Spleen (tissue), 11 donors: ENCODE results near the gene H6PD. TPM values are rescaled to one million over a fixed set of nuclear protein-coding genes. Genes with fewer than 3 reads are reported as not detected.

ENCODE experiments used
- DNase-seq: peaks from one replicate; pipeline ENCODE4 v3.0.0-alpha.2; 2020
- H3K27ac ChIP-seq, 8 donors: fragments of 200-600 bp; sonication (generic) in 7 of 8; 1 replicate in 4 of 8; 2 replicates in 4 of 8; pipeline versions ENCODE4 v1.5.0 to v1.8.0; 2016 to 2021; ENCODE audit warnings: inconsistent platforms in 4 of 8, mild to moderate bottlenecking in 4 of 8, moderate library complexity in 1 of 8
- H3K27me3 ChIP-seq, 7 donors: fragments of 200-600 bp; sonication (generic) in 6 of 7; replicated peaks in 1 of 7; 1 replicate in 4 of 7; 2 replicates in 3 of 7; pipeline versions ENCODE4 v1.5.0 to v1.8.0; 2016 to 2021; ENCODE audit warnings: inconsistent platforms in 3 of 7, mild to moderate bottlenecking in 1 of 7
- H3K36me3 ChIP-seq, 6 donors: fragments of 200-600 bp; sonication (generic) in 5 of 6; 1 replicate in 4 of 6; 2 replicates in 2 of 6; pipeline versions ENCODE4 v1.5.0 to v1.8.0; 2016 to 2021; ENCODE audit warnings: inconsistent platforms in 2 of 6
- H3K4me1 ChIP-seq, 6 donors: fragments of 200-600 bp; sonication (generic) in 5 of 6; 1 replicate in 3 of 6; 2 replicates in 3 of 6; pipeline versions ENCODE4 v1.5.0 to v1.8.0; 2016 to 2021; ENCODE audit warnings: inconsistent platforms in 3 of 6
- H3K4me3 ChIP-seq, 8 donors: fragments of 200-600 bp; sonication (generic) in 7 of 8; 1 replicate in 4 of 8; 2 replicates in 4 of 8; pipeline versions ENCODE4 v1.5.0 to v1.8.0; 2016 to 2021; ENCODE audit warnings: inconsistent platforms in 4 of 8, mild to moderate bottlenecking in 4 of 8, moderate library complexity in 2 of 8
- H3K9me3 ChIP-seq, 8 donors: fragments of 200-600 bp; sonication (generic) in 7 of 8; 1 replicate in 4 of 8; 2 replicates in 4 of 8; pipeline versions ENCODE4 v1.5.0 to v1.8.0; 2016 to 2021; ENCODE audit warnings: inconsistent platforms in 4 of 8
- POLR2A ChIP-seq, 3 donors: fragments of 450-650 bp; IDR thresholded peaks; one replicate each; pipeline ENCODE4 v1.5.1; 2017; ENCODE audit warnings: antibody characterized with exemption in 3 of 3, mild to moderate bottlenecking in 1 of 3
- POLR2AphosphoS5 ChIP-seq, 3 donors: sonication (generic); formaldehyde crosslinking; IDR thresholded peaks; one replicate each; pipeline ENCODE4 v1.5.1; 2017; ENCODE audit warnings: antibody characterized with exemption in 3 of 3
- WGBS, 5 donors: extraction: QIAGEN DNeasy Blood & Tissue Kit in 3 of 5; methylation state at CpG; one replicate each; pipeline versions ENCODE4 v1.1.5 to v1.1.7; 2013 to 2018; 5-methylcytosine and 5-hydroxymethylcytosine counted together
- intact Hi-C: fragments of 100-400 bp; cut with DNase I; formaldehyde crosslinking; loops from one replicate; pipeline ENCODE4 v1.15.0; 2023; ENCODE audit warnings: low total_unique reads
- polyA plus RNA-seq, 3 donors: library from polyadenylated mRNA; stranded (reverse); fragments of 200-250 nt; gene quantifications; one replicate each; pipeline ENCODE4 v1.2.1, GENCODE V29; 2013
- total RNA-seq, 7 donors: library from RNA; depleted of rRNA in 3 of 7; stranded (reverse); fragments of >200 nt in 3 of 7; fragmentation: NEBNext Ultra II Directional in 4 of 7; extraction: Animal tissue kit (Norgen Biotek cat#: 25700) in 4 of 7; gene quantifications; one replicate each; pipeline versions ENCODE4 v1.1.0 to v1.2.1, GENCODE V29; 2016 to 2021
- TF ChIP-seq, protein P1 (sequence below), 11 experiments: fragments of 200-600 bp in 7 of 11; fragments of 450-650 bp in 4 of 11; sonication (generic) in 4 of 11; IDR thresholded peaks in 8 of 11; conservative IDR thresholded peaks in 3 of 11; 1 replicate in 7 of 11; 2 replicates in 4 of 11; pipeline versions ENCODE4 v1.4.0 to v1.8.0; 2016 to 2021; ENCODE audit warnings: antibody characterized with exemption in 11 of 11, inconsistent platforms in 4 of 11, mild to moderate bottlenecking in 1 of 11
- donor health status: healthy with polysubstance abuse.
- donor health status: DM: no; HTN: no; CAD: no; lungs with moderate emphysema.
- donor health status: DM: no; HTN: no; CAD: no.
- donor health status: Bipolar disorder and iron deficiency.
- donor health status: healthy.
- donor health status: DM: no; HTN: no; CAD: no.
- donor health status: DM: yes; HTN: yes; CAD: no.

H6PD gene
- total and polyA plus RNA-seq, 10 donors, result 4.5 to 55.3 (median 35.5) TPM

DNA sequence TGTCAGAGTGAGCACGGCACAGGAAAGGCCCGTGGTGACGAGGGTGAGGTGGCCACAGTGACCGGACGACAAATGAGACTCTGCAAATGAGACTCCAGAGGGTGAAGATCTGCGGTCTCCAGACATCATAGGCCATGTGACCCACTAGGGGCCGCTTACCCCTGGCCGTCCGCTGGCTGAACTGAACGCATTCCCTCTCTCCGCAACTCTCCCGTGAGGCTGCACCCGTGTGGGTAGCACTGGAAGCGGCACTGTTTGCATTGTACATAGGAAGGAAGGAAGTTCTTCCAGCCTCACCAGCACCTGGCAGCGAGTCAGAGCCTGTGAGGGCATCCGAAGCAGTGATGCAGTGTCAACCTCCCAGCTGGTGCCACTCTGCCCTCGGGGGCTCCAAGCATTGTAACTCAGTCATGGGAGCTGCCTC, 34.5 kb downstream of the H6PD start:
- H3K4me3 ChIP-seq, result no peak overlapping the region
- DNase-seq, result peak; percentile 59
- no peaks in the 10 kb centered on the region for H3K27me3 ChIP-seq
- WGBS, 5 donors, result 71 to 80% (median 75%) methylated on average over 17 of the region's 17 CpGs
- intact Hi-C loops, result no loop called here
- peak in 2 of 3 donors; percentile 26 to 57 for TF ChIP-seq POLR2AphosphoS5 (IDR thresholded peaks at IDR 0.05)
- TF ChIP-seq, protein P1, sequence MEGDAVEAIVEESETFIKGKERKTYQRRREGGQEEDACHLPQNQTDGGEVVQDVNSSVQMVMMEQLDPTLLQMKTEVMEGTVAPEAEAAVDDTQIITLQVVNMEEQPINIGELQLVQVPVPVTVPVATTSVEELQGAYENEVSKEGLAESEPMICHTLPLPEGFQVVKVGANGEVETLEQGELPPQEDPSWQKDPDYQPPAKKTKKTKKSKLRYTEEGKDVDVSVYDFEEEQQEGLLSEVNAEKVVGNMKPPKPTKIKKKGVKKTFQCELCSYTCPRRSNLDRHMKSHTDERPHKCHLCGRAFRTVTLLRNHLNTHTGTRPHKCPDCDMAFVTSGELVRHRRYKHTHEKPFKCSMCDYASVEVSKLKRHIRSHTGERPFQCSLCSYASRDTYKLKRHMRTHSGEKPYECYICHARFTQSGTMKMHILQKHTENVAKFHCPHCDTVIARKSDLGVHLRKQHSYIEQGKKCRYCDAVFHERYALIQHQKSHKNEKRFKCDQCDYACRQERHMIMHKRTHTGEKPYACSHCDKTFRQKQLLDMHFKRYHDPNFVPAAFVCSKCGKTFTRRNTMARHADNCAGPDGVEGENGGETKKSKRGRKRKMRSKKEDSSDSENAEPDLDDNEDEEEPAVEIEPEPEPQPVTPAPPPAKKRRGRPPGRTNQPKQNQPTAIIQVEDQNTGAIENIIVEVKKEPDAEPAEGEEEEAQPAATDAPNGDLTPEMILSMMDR (IDR thresholded peaks at IDR 0.05 in 8 of 11, conservative IDR thresholded peaks at IDR 0.05 in 3 of 11), result no peak
- H3K4me1 ChIP-seq, result peaks cover 0 to 33% (median 10%) of the 10 kb centered on the region in 6 donors
- peak overlapping the region in 1 of 8 donors; percentile 45 for H3K27ac ChIP-seq
- no peaks in the 10 kb centered on the region for H3K9me3 ChIP-seq
- H3K36me3 ChIP-seq, result peaks cover 0 to 75% (median 23%) of the 10 kb centered on the region in 6 donors

GRCh38 chr1:9269721-9270120, 35.1 kb downstream of the H6PD start:
- no peak overlapping the region for H3K4me3 ChIP-seq
- no peaks in the 10 kb centered on the region for H3K9me3 ChIP-seq
- WGBS, 5 donors, result 84 to 92% (median 87%) methylated on average over 12 of the region's 12 CpGs
- peak; percentile 33 for DNase-seq
- H3K27me3 ChIP-seq, result no peaks in the 10 kb centered on the region
- intact Hi-C loops, result no loop called here
- peaks cover 0 to 33% (median 10%) of the 10 kb centered on the region in 6 donors for H3K4me1 ChIP-seq
- TF ChIP-seq, protein P1 (IDR thresholded peaks at IDR 0.05 in 8 of 11, conservative IDR thresholded peaks at IDR 0.05 in 3 of 11), result no peak
- TF ChIP-seq POLR2AphosphoS5 (IDR thresholded peaks at IDR 0.05), result no peak
- TF ChIP-seq POLR2A (IDR thresholded peaks at IDR 0.05), result no peak
- H3K36me3 ChIP-seq, result peaks cover 0 to 69% (median 17%) of the 10 kb centered on the region in 6 donors
- H3K27ac ChIP-seq, result no peak overlapping the region

GRCh38 chr1:9270290-9270883, 35.8 kb downstream of the H6PD start:
- Histone ChIP-seq H3K9me3 (no peaks in the 10 kb centered on the region), H3K27ac (no peak overlapping the region), H3K4me3 (no peak overlapping the region), H3K36me3 (peaks cover 0 to 62% (median 10%) of the 10 kb centered on the region in 6 donors), H3K4me1 (peaks cover 0 to 39% (median 11%) of the 10 kb centered on the region in 6 donors), H3K27me3 (no peaks in the 10 kb centered on the region)
- intact Hi-C loops, result no loop called here
- TF ChIP-seq POLR2AphosphoS5 (IDR thresholded peaks at IDR 0.05) (no peak), POLR2A (IDR thresholded peaks at IDR 0.05) (no peak)
- TF ChIP-seq, protein P1 (IDR thresholded peaks at IDR 0.05 in 8 of 11, conservative IDR thresholded peaks at IDR 0.05 in 3 of 11), result no peak
- DNase-seq, result peak; percentile 54
- WGBS, 5 donors, result 90 to 95% (median 93%) methylated on average over 8 to 15 of the region's 15 CpGs

GRCh38 chr1:9271283-9271682, 36.7 kb downstream of the H6PD start:
- H3K27me3 ChIP-seq, result no peaks in the 10 kb centered on the region
- H3K27ac ChIP-seq, result no peak overlapping the region
- intact Hi-C loops, result no loop called here
- no peak overlapping the region for H3K4me3 ChIP-seq
- H3K36me3 ChIP-seq, result peaks cover 0 to 53% (median 5%) of the 10 kb centered on the region in 6 donors
- peak; percentile 54 for DNase-seq
- H3K4me1 ChIP-seq, result peaks cover 0 to 38% (median 14%) of the 10 kb centered on the region in 6 donors
- no peaks in the 10 kb centered on the region for H3K9me3 ChIP-seq
- TF ChIP-seq POLR2AphosphoS5 (IDR thresholded peaks at IDR 0.05), result no peak
- WGBS, 5 donors, result 78 to 84% (median 83%) methylated on average over 11 of the region's 11 CpGs
